ENCODE data around the gene SLC5A3.

The SLC5A3 gene

GRCh38 chr21:34073032-34073748 is at the start of gene SLC5A3, which contains the start of gene MRPS6:
Gene SLC5A3 (plus strand): TSS chr21:34073578. CDS start chr21:34095199, 21,621 bp downstream.
Gene MRPS6 (plus strand): TSS chr21:34073578. CDS start chr21:34073701, 123 bp downstream.
- DNase-seq = peak; percentile 78
- in situ Hi-C loops (cut with MboI; ENCODE audit: low pct_unique_long_range_greater_than_20kb, low sequenced_read_pairs) = no loop called here

GRCh38 chr21:34023691-34024373 is 49.5 kb upstream of the SLC5A3 start:
- in situ Hi-C loops (cut with MboI; ENCODE audit: low pct_unique_long_range_greater_than_20kb, low sequenced_read_pairs) = no loop called here

GRCh38 chr21:34024374-34024693 is 49.0 kb upstream of the SLC5A3 start:
- in situ Hi-C loops (cut with MboI; ENCODE audit: low pct_unique_long_range_greater_than_20kb, low sequenced_read_pairs) = no loop called here

More at GRCh38 chr21:34023691-34024373, 49.5 kb upstream of the SLC5A3 start:
- DNase-seq = no peak

GRCh38 chr21:34027721-34028461 is 45.5 kb upstream of the SLC5A3 start:
- in situ Hi-C loops (cut with MboI; ENCODE audit: low pct_unique_long_range_greater_than_20kb, low sequenced_read_pairs) = no loop called here
- no peak for DNase-seq

More at GRCh38 chr21:34024374-34024693, 49.0 kb upstream of the SLC5A3 start:
- DNase-seq = no peak

GRCh38 chr21:34029743-34030528 is 43.4 kb upstream of the SLC5A3 start:
- in situ Hi-C loops (cut with MboI; ENCODE audit: low pct_unique_long_range_greater_than_20kb, low sequenced_read_pairs) = no loop called here
- DNase-seq = no peak

- DNase-seq = no peak
- in situ Hi-C loops (cut with MboI; ENCODE audit: low pct_unique_long_range_greater_than_20kb, low sequenced_read_pairs) = no loop called here
Measured at GRCh38 chr21:34031835-34032370, 41.5 kb upstream of the SLC5A3 start.

GRCh38 chr21:34034369-34035014 is 38.9 kb upstream of the SLC5A3 start:
- in situ Hi-C loops (cut with MboI; ENCODE audit: low pct_unique_long_range_greater_than_20kb, low sequenced_read_pairs) = no loop called here
- DNase-seq = no peak

GRCh38 chr21:34035619-34036354 is 37.6 kb upstream of the SLC5A3 start:
- in situ Hi-C loops (cut with MboI; ENCODE audit: low pct_unique_long_range_greater_than_20kb, low sequenced_read_pairs) = no loop called here

GRCh38 chr21:34037009-34037795 is 36.2 kb upstream of the SLC5A3 start:
- in situ Hi-C loops (cut with MboI; ENCODE audit: low pct_unique_long_range_greater_than_20kb, low sequenced_read_pairs) = no loop called here
- DNase-seq = no peak

More at GRCh38 chr21:34035619-34036354, 37.6 kb upstream of the SLC5A3 start:
- no peak for DNase-seq

GRCh38 chr21:34039678-34040382 is 33.5 kb upstream of the SLC5A3 start:
- DNase-seq = no peak
- in situ Hi-C loops (cut with MboI; ENCODE audit: low pct_unique_long_range_greater_than_20kb, low sequenced_read_pairs) = no loop called here

- DNase-seq = no peak
- in situ Hi-C loops (cut with MboI; ENCODE audit: low pct_unique_long_range_greater_than_20kb, low sequenced_read_pairs) = no loop called here
Measured at GRCh38 chr21:34042735-34043134, 30.6 kb upstream of the SLC5A3 start.

- in situ Hi-C loops (cut with MboI; ENCODE audit: low pct_unique_long_range_greater_than_20kb, low sequenced_read_pairs) = no loop called here
- DNase-seq = no peak
Measured at GRCh38 chr21:34043333-34043732, 30.0 kb upstream of the SLC5A3 start.

- DNase-seq = no peak
- in situ Hi-C loops (cut with MboI; ENCODE audit: low pct_unique_long_range_greater_than_20kb, low sequenced_read_pairs) = no loop called here
Measured at GRCh38 chr21:34046917-34047316, 26.5 kb upstream of the SLC5A3 start.

GRCh38 chr21:34047835-34048234 is 25.5 kb upstream of the SLC5A3 start:
- DNase-seq = no peak
- in situ Hi-C loops (cut with MboI; ENCODE audit: low pct_unique_long_range_greater_than_20kb, low sequenced_read_pairs) = no loop called here

- in situ Hi-C loops (cut with MboI; ENCODE audit: low pct_unique_long_range_greater_than_20kb, low sequenced_read_pairs) = no loop called here
- no peak for DNase-seq
Measured at GRCh38 chr21:34052171-34052570, 21.2 kb upstream of the SLC5A3 start.

- DNase-seq = no peak
- in situ Hi-C loops (cut with MboI; ENCODE audit: low pct_unique_long_range_greater_than_20kb, low sequenced_read_pairs) = no loop called here
Measured at GRCh38 chr21:34054259-34054658, 19.1 kb upstream of the SLC5A3 start.

GRCh38 chr21:34055615-34056014 is 17.8 kb upstream of the SLC5A3 start:
- in situ Hi-C loops (cut with MboI; ENCODE audit: low pct_unique_long_range_greater_than_20kb, low sequenced_read_pairs) = no loop called here
- peak; percentile 28 for DNase-seq

Data from KBM-7 (cell line).